Glutamatergic neuron (in vitro differentiated cells): ENCODE measurements around the gene ATP8A2. TPM values are rescaled to one million over a fixed set of nuclear protein-coding genes. Genes with fewer than 3 reads are reported as not detected.

Source experiments
- DNase-seq: peaks from one replicate; pipeline ENCODE4 v3.0.0; 2022
- H3K27ac Mint-ChIP-seq: one replicate; pipeline ENCODE4 v1.8.0; 2020; ENCODE audit warnings: mild to moderate bottlenecking, mixed read lengths, inconsistent platforms; ENCODE audit not compliant: unreplicated experiment
- H3K27me3 Mint-ChIP-seq: one replicate; pipeline ENCODE4 v1.8.0; 2020; ENCODE audit warnings: mild to moderate bottlenecking, moderate library complexity, mixed read lengths, inconsistent platforms; ENCODE audit not compliant: unreplicated experiment
- H3K36me3 Mint-ChIP-seq: one replicate; pipeline ENCODE4 v1.8.0; 2020; ENCODE audit warnings: mild to moderate bottlenecking, mixed read lengths, inconsistent platforms; ENCODE audit not compliant: unreplicated experiment
- H3K4me1 Mint-ChIP-seq: one replicate; pipeline ENCODE4 v1.8.0; 2020; ENCODE audit warnings: mild to moderate bottlenecking, low read depth, mixed read lengths, inconsistent platforms; ENCODE audit not compliant: unreplicated experiment
- H3K4me3 Mint-ChIP-seq: one replicate; pipeline ENCODE4 v1.8.0; 2020; ENCODE audit warnings: mild to moderate bottlenecking, mixed read lengths, inconsistent platforms; ENCODE audit not compliant: unreplicated experiment
- H3K9me3 Mint-ChIP-seq: one replicate; pipeline ENCODE4 v1.8.0; 2020; ENCODE audit warnings: mild to moderate bottlenecking, moderate library complexity, mixed read lengths, inconsistent platforms; ENCODE audit not compliant: unreplicated experiment
- CTCF ChIP-seq: fragments of 200-600 bp; sonication (generic); IDR thresholded peaks from one replicate; pipeline ENCODE4 v1.5.0; 2021; ENCODE audit not compliant: partially characterized antibody, unreplicated experiment
- total RNA-seq: library from RNA; stranded (reverse); fragmentation: NEBNext Ultra II Directional; extraction: Animal tissue kit (Norgen Biotek cat#: 25700); gene quantifications from one replicate; pipeline ENCODE4 v1.2.1, GENCODE V29; 2021; ENCODE audit not compliant: unreplicated experiment

Gene ATP8A2
- total RNA-seq, 1 donor from 2014 or later = 70.1 TPM

GRCh38 chr13:25923217-25924085 lies 551.7 kb downstream of the ATP8A2 start:
- DNase-seq = no peak
- no peak for TF ChIP-seq CTCF
- peaks cover 3% of the 10 kb centered on the region for H3K27me3 Mint-ChIP-seq
- no peak overlapping the region for H3K27ac Mint-ChIP-seq
- H3K9me3 Mint-ChIP-seq = peaks cover 10% of the 10 kb centered on the region
- H3K4me3 Mint-ChIP-seq = no peak overlapping the region
- H3K36me3 Mint-ChIP-seq = peaks cover 8% of the 10 kb centered on the region
- peaks cover 33% of the 10 kb centered on the region for H3K4me1 Mint-ChIP-seq

- Mint-ChIP-seq H3K4me3 (no peak overlapping the region), H3K9me3 (peaks cover 6% of the 10 kb centered on the region), H3K27me3 (peaks cover 2% of the 10 kb centered on the region), H3K36me3 (peaks cover 8% of the 10 kb centered on the region), H3K4me1 (peaks cover 57% of the 10 kb centered on the region), H3K27ac (peak overlapping the region; percentile 84)
- no peak for TF ChIP-seq CTCF
- DNase-seq = no peak
Measured at GRCh38 chr13:25927363-25927762, 555.6 kb downstream of the ATP8A2 start.

- H3K9me3 Mint-ChIP-seq = peaks cover 4% of the 10 kb centered on the region
- peak overlapping the region; percentile 84 for H3K27ac Mint-ChIP-seq
- peak; percentile 60 for DNase-seq
- H3K27me3 Mint-ChIP-seq = no peaks in the 10 kb centered on the region
- H3K4me1 Mint-ChIP-seq = peaks cover 53% of the 10 kb centered on the region
- H3K36me3 Mint-ChIP-seq = peaks cover 8% of the 10 kb centered on the region
- no peak for TF ChIP-seq CTCF
- H3K4me3 Mint-ChIP-seq = peak overlapping the region; percentile 69
Measured at GRCh38 chr13:25927932-25928331, 556.2 kb downstream of the ATP8A2 start.

- peaks cover 58% of the 10 kb centered on the region for H3K4me1 Mint-ChIP-seq
- peak overlapping the region; percentile 69 for H3K4me3 Mint-ChIP-seq
- peak overlapping the region; percentile 89 for H3K27ac Mint-ChIP-seq
- no peak for TF ChIP-seq CTCF
- peaks cover 6% of the 10 kb centered on the region for H3K9me3 Mint-ChIP-seq
- no peak for DNase-seq
- peaks cover 8% of the 10 kb centered on the region for H3K36me3 Mint-ChIP-seq
- no peaks in the 10 kb centered on the region for H3K27me3 Mint-ChIP-seq
Measured at GRCh38 chr13:25928941-25929505, 557.2 kb downstream of the ATP8A2 start.

GRCh38 chr13:25929816-25930215 lies 558.0 kb downstream of the ATP8A2 start:
- Mint-ChIP-seq H3K4me3 (peak overlapping the region; percentile 44), H3K36me3 (peaks cover 2% of the 10 kb centered on the region), H3K9me3 (peaks cover 6% of the 10 kb centered on the region), H3K4me1 (peaks cover 57% of the 10 kb centered on the region), H3K27ac (peak overlapping the region; percentile 6), H3K27me3 (no peaks in the 10 kb centered on the region)
- no peak for TF ChIP-seq CTCF
- no peak for DNase-seq
